Measurements from ENCODE around the gene CAMTA1.
"Not testable (repeated sequence)": the region's sequence is repeated elsewhere in the genome, so short reads cannot be mapped to it uniquely, and the experiment has no call there.

The CAMTA1 gene, protein sequence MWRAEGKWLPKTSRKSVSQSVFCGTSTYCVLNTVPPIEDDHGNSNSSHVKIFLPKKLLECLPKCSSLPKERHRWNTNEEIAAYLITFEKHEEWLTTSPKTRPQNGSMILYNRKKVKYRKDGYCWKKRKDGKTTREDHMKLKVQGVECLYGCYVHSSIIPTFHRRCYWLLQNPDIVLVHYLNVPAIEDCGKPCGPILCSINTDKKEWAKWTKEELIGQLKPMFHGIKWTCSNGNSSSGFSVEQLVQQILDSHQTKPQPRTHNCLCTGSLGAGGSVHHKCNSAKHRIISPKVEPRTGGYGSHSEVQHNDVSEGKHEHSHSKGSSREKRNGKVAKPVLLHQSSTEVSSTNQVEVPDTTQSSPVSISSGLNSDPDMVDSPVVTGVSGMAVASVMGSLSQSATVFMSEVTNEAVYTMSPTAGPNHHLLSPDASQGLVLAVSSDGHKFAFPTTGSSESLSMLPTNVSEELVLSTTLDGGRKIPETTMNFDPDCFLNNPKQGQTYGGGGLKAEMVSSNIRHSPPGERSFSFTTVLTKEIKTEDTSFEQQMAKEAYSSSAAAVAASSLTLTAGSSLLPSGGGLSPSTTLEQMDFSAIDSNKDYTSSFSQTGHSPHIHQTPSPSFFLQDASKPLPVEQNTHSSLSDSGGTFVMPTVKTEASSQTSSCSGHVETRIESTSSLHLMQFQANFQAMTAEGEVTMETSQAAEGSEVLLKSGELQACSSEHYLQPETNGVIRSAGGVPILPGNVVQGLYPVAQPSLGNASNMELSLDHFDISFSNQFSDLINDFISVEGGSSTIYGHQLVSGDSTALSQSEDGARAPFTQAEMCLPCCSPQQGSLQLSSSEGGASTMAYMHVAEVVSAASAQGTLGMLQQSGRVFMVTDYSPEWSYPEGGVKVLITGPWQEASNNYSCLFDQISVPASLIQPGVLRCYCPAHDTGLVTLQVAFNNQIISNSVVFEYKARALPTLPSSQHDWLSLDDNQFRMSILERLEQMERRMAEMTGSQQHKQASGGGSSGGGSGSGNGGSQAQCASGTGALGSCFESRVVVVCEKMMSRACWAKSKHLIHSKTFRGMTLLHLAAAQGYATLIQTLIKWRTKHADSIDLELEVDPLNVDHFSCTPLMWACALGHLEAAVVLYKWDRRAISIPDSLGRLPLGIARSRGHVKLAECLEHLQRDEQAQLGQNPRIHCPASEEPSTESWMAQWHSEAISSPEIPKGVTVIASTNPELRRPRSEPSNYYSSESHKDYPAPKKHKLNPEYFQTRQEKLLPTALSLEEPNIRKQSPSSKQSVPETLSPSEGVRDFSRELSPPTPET (N-terminal part only)

DNA sequence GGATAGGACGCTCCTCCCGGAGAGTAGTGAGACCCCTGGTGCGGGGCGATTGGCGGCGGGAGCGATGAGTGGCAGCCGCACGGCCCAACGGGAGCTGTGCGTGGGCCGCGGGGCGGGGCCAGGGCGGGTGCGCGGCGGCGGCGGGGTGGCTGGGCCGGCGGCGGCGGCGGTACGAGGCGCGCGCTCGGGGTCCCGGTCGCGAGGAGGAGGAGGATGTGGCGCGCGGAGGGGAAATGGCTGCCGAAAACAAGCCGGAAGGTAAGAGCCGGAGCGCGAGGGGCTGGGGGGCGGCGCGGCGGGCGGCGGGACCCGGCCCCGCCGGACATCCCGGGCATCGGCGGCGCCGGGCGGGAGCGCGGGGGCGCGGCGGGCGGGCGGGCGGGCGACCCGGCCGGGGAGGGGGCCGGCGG is at the start of gene CAMTA1:
Gene CAMTA1, plus strand, starts transcription at position 137 of the 410 bp plus-strand sequence. Its CDS starts 77 bp downstream, at position 214.
- DNase-seq (ENCODE audit: low read depth in 3 of 3): no peak

DNA sequence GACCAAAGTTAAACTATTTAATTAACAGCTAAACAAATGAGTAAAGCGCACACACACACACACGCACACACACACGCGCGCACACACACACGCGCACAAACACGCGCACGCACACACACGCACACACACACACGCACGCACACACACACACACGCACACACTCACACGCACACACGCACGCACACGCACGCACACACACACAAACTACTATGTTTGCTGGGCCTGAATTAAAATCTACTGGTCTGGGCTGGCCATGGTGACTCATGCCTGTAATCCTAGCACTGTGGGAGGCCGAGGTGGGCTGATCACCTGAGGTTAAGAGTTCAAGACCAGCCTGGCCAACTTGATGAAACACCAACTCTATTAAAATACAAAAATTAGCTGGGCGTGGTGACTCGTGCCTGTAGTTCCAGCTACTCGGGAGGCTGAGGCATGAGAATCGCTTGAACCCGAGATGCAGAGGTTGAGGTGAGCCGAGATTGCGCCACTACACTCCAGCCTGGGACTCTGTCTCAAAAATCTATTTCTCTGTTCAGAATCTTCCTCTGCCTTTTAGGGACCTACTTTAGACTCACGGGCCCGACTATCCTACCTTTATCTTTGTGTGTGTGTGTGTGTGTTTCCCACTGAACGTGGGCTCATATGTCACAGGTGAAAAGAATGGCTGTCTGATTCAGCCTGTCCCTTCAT is 46.1 kb upstream of the CAMTA1 start:
- no peak for DNase-seq (ENCODE audit: low read depth in 3 of 3)

DNA sequence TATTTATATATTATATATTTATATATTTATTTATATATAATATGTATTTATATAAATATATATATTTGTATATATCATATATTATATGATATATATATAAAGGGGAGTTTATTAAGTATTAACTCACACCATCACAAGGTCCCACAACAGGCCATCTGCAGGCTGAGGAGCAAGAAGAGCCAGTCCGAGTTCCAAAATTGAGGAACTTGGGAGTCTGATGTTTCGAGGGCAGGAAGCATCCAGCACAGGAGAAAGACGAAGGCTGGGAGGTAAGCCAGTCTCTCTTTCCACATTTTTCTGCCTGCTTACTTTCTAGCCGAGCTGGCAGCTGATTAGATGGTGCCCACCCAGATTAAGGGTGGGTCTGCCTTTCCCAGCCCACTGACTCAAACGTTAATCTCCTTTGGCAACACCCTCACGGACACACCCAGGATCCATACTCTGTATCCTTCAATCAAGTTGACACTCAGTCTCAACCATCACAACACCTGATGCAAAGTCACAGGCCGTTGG is 42.5 kb upstream of the CAMTA1 start:
- not testable (repeated sequence) for DNase-seq (ENCODE audit: low read depth in 3 of 3)

DNA sequence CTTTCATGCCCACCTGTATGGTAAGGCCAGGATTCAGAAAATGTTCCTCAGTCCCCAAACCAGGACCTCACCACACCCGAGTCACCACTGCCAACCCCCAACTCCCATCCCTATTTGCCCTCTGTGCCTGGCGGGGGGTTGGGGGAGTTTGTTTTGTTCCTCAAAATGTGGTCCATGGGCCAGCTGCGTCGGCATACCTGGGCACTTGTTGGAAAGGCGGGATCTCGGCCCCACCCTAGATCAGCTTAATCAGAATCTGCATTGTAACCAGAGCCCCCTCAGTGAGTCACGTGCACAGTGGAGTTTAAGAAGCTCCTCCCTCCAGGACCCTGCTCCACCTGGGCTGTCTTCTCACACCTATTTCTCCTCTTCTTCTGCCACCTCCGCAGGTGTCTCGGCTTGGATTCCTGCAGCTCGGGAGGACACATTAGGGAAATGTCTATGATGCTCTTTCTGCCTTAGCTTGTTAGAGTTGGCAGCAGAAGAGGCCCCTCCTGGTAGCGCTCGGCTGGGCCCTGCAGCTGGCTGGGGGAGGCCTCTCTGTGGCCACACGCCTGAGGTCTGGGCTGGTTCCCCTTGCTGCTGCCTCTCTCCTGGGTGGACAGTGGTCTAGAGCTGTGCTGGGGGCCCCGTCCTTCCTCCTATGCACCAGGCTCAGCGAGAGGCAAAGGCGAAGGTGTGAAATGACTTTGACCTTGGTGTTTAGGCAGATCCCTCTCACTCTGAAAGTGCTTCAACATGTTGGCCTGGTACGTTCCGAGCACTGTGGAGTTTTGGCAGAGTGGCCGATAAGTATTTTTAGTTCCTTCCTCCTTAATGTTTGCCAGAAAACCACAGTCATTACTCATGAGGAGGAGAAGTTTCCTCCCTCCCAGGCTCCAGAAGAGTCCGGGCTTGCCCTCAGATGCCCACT is 41.8 kb upstream of the CAMTA1 start:
- DNase-seq (ENCODE audit: low read depth in 3 of 3): no peak

DNA sequence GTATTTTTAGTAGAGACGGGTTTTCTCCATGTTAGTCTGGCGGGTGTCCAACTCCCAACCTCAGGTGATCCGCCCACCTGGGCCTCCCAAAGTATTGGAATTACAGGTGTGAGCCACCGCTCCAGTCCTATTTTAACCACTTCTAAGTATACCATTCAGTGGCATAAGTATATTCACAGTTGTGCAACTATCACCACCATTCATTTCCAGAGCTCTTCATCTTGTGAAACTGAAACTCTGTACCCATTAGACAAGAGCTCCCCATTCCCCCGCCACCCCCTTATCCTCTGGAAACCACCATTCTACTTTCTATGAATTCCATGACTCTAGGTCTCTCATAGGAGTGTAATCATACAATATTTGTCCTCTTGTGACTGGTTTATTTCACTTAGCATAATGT is 40.2 kb upstream of the CAMTA1 start:
- DNase-seq (ENCODE audit: low read depth in 3 of 3): peak in 1 of 3 donors; percentile 11

DNA sequence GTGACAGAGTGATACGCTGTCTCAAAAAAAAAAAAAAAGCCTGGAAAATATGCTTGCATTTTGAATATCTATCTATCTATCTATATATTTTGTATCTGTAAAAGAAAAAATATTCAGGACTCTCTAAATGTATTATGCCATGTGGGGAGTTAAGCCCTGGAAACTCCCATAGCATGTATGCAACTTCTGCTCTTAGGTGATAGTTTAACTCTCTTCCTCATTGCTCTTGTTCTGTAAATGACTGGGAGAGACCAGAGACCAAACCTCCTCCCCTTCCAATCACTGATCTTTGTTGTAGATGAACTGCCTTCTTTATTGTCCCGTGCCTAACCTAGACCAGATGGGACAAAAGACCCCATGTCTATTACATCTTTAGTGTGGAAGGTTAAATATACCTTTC is 37.6 kb upstream of the CAMTA1 start:
- no peak for DNase-seq (ENCODE audit: low read depth in 3 of 3)

DNA sequence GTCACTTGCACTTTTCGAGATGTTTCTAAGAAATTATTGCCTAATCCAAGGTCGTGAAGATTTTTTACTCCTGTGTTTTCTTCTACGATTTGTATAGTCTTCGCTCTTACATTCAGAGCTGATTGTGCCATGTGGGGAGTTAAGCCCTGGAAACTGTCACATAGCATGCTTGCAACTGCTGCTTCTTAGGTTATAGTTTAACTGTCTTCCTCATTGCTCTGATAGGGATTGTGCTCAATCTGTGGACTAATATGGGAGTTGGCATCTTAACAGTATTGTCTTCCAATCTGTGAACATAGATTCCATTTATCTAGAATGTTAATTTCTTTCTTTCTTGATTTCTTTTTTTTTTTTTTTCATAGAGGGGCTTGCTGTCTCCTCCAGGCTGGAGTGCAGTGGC is 34.8 kb upstream of the CAMTA1 start:
- DNase-seq (ENCODE audit: low read depth in 3 of 3): no peak

DNA sequence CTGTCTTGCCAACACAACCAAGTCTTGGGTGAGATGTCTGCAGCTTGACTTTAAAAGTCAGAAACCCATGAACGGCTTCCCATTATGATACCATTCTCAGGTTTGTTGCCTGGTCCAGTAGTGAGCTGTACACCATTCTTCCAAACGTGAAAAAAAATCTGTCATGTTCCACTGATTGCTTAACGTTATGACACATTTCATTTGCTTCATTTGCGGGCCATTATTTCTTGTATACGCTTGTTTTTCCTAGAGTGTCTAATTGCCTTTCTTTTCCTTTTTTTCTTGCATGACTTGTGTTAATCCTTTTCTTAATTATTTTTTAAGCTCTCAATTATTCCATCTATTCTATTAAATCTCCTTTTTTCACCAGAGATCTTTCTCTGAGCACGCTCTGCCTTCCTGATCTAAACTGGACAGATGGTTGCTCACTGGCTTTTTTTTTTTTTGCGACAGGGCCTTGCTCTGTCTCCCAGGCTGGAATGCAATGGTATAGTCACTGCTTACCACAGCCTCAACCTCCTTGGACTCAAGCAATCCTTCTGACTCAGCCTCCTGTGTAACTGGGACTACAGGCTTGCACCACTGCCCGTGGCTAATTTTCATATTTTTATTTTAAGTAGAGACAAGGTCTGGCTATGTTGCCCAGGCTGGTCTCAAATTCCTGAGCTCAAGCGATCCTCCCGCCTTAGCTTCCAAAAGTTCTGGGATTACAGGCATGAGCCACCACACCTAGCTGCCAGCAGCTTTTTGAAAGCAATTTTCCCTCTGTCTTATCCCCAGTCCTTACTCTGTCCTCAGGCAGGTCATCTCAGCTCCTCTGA is 31.7 kb upstream of the CAMTA1 start:
- no peak for DNase-seq (ENCODE audit: low read depth in 3 of 3)

DNA sequence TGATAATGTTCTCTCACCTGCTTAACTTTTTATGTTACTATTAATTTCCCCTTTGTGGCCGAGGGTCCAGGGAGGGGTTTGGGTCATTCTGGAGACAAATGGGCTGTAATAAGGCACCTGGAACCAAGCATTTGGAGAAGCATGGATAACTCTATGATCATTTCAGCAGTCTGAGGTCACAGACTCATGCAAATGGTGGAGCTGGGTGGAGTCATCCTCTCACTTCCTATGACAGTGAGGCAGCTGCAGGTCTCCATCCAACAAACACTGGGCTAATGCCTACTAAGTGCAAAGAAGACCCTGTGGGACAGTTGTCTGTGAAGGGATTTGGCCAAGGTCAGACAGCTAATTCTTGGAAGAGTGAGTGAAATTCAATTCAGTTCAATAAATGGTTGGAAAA is 28.8 kb upstream of the CAMTA1 start:
- DNase-seq (ENCODE audit: low read depth in 3 of 3): no peak

DNA sequence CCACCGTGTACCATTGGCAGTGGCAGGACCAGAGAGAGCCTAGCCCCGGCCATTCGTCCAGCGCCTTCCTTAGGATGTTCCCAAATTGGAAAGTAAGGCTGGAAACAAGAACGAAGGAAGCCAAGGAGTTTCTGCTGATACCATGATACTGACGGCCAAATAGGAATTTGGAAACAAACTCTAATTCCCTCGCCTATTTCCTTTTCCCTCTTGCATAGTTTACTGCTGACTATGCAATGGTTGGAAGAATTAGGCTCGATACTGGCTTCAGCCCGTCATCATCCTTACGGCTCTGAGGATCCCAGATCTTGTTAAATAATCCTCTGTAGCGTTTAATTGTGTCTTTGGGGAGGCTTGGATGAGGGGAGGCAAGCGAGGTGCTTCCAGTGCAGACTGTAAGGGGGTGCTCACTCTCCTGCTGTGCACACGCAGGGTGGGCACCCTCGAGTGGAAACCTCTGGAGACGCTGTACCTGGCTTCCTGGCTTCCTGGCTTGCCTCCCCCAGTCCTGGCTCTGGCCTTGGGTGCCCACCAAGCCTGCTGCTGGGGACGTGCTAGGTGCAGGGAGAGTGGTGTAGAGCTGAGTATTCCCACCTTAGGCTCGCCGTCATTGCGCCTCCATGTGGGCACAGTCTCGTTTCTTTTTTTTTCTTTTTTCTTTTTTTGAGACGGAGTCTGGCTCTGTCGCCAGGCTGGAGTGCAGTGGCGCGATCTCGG is 27.4 kb upstream of the CAMTA1 start:
- no peak for DNase-seq (ENCODE audit: low read depth in 3 of 3)

DNA sequence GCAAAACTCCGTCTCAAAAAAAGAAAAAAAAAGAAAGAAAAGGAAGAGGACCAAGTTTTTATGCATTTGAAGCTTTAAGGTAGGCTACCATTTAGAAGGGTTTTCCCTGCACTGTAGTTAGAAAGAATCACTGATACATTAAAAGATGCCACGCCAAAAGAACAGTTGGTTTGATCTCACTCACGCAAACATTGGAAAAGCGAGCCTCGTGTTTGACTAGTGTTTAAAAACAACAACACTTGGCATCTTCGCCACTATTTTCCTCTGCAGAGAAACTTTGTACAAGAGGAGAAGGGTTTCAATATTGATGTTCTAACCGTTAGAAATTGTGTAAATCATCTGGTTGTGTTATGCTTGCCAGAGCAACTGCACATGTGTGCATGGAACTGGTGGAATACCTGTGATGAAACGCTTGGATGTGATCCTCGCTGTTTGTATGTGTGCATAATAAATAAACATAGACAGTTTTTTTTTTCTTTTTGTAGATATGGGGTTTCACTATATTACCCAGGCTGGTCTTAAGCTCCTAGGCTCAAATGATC is 24.0 kb upstream of the CAMTA1 start:
- DNase-seq (ENCODE audit: low read depth in 3 of 3): no peak

DNA sequence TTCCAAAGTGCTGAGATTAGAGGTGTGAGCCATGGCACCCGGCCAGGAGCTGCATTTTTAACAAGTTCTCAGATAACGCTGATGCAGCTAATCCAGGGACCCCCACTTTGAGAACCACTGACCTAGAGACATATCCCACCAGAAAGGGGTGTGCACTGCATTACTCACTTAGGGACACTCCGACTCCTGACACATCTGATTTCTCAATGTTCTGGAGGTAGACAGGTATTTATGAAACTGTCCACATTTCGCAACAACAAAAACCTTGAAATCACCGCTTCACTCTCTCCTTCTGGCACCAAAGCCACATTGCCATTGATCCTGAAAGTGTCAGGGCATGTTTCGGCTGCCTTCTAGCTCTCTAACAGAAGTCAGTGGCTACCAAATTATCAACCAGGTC is 23.2 kb upstream of the CAMTA1 start:
- DNase-seq (ENCODE audit: low read depth in 3 of 3): no peak

DNA sequence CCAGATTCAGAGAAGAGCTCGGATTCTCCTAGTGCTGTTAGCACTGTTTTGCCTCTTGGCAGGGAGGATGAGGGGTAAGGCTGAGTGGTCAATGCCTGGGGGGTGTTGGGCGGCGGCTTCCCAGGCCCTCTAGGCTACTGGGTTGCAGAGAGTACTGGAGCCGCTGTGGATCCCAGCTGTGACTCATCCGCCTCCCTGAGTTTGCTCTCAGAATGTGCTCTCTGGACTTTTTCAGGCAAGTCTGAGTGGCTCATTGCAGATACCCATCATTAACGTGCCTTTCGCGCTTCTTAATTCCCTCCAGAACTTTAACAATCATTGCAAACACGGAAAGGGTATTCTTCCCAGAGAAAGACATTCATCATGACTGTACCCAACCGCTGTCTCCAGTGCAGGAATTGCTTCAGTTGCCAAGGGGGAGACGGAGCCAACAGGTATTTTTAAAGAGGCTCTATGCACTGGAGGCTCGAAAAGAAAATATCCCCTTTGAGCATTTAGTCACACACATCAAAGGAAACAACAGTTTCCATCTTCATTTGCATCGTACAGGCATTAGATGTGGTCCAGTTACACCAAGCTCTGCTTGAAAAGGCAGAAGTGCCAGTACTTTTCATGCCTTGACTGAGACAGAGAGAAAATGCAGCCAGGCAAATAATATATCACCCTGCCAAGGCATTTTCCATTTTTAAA is 14.4 kb upstream of the CAMTA1 start:
- DNase-seq (ENCODE audit: low read depth in 3 of 3): no peak

DNA sequence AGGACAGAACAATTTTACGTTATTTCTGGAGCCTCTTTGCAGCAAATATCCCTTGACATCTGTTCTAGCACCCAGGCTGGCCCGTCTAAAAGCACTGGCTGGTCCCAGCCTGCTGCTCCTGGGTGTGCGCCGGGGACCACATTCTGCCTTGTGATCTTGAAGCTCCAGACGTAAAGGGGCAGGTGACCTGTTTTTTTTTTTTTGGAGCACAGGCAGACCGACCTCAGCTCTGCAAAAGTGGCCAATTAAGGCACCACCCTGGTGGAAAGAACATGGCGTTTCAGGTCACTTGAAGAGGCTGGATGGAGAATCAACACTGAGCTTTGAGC is 13.8 kb upstream of the CAMTA1 start:
- no peak for DNase-seq (ENCODE audit: low read depth in 3 of 3)

DNA sequence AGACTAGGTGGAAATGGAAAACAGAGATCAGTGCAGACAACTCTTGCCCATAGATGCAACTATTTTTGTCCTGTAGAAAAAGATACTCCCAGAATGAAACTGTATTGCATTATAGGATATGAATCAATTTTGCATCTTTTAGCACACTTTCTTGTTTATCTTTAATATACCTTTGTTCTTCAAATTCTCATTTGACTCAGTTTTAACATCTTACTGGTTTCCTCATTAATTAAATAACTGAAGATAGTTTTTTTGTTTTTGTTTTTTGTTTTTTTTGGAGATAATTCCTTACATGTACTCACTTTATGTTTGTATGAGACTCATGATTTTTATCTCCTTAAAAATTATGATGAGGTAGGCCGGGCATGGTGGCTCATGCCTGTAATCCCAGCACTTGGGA is 10.9 kb upstream of the CAMTA1 start:
- DNase-seq (ENCODE audit: low read depth in 3 of 3): no peak

DNA sequence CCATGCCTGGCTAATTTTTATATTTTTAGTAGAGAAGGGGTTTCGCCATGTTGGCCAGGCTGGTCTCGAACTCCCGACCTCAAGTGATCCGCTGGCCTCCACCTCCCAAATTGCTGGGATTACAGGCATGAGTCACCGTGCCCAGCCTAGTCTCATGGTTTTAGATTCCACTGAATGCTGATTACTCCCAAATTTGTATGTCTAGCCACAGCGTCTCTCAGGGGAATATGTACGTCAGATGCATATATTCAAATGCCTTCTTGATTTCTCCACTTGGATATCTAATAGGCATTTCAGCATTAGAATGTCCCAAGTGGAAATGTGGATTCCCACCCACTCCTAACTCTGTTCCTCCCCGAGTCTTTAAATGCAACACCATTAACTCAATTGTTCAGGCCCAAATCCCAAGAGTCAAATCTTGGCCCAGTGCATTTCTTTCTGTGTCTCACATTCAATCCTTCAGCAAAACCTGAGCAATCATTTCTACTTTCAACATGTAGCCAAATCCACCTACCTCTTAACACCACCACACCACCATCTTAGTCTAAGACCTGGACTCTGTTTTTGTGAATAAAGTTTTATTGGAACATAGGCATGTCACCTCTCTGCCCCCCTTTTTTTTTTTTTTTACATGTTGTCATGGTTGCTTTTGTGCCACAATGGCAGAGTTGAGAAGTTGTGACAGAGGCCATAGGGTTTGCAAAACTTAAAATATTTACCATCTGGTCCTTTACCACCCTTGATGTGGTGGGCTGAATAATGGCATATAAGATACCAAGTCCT is 9.8 kb upstream of the CAMTA1 start:
- DNase-seq (ENCODE audit: low read depth in 3 of 3): no peak

DNA sequence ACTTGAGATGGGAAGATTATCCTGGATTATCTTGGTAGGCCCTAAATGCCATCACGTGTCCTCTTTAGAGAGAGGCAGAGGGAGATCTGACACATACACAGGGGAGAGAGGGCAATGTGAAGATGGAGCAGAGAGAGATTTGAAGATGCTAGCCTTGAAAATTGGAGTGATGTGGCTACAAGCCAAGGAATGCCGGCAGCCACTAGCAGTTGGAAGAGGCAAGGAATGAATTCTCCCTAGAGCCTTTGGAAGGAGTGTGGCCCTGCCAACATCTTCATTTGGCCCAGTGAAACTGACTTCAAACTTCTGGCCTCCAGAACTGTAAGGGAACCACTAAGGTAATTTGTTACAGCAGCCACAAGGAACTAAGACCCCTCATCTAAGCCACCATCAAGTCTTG is 8.9 kb upstream of the CAMTA1 start:
- DNase-seq (ENCODE audit: low read depth in 3 of 3): no peak

All from stimulated activated CD4-positive, alpha-beta T cell treated with anti-CD3 and anti-CD28 coated beads, TNF-alpha, amount 100 ng/mL, for 48 hours (primary cell).